Prostate gland (tissue), 2 donors: ENCODE data around the gene GBGT1. TPM values are rescaled to one million over a fixed set of nuclear protein-coding genes. Genes with fewer than 3 reads are reported as not detected.
A peak's percentile ranks its signal among the peaks of the same experiment; 100 is the strongest.

Source experiments
- DNase-seq: peaks from one replicate; pipeline ENCODE4 v3.0.0-alpha.2; 2019; ENCODE audit warnings: low spot score
- H3K27ac ChIP-seq, 2 donors: fragments of 200-600 bp; sonication (generic); 2 replicates each; pipeline ENCODE4 v1.5.1; 2017 to 2019
- H3K27me3 ChIP-seq: fragments of 200-600 bp; sonication (generic); replicated peaks from 2 replicates; pipeline ENCODE4 v1.5.1; 2019; ENCODE audit not compliant: insufficient read depth
- H3K36me3 ChIP-seq, 2 donors: fragments of 200-600 bp; sonication (generic); 1 replicate in 1 of 2; 2 replicates in 1 of 2; pipeline versions ENCODE4 v1.5.1 to v1.8.1; 2017 to 2019
- H3K4me1 ChIP-seq: fragments of 200-600 bp; sonication (generic); replicated peaks from 2 replicates; pipeline ENCODE4 v1.5.1; 2019
- H3K4me3 ChIP-seq, 2 donors: fragments of 200-600 bp; sonication (generic); 2 replicates each; pipeline ENCODE4 v1.5.1; 2017 to 2019
- H3K9me3 ChIP-seq: fragments of 200-600 bp; sonication (generic); 2 replicates; pipeline ENCODE4 v1.5.1; 2017
- POLR2A ChIP-seq: fragments of 450-650 bp; IDR thresholded peaks from one replicate; pipeline ENCODE4 v1.6.1; 2016; ENCODE audit warnings: antibody characterized with exemption, mild to moderate bottlenecking
- POLR2AphosphoS5 ChIP-seq: sonication (generic); formaldehyde crosslinking; IDR thresholded peaks from one replicate; pipeline ENCODE4 v1.6.1; 2017; ENCODE audit warnings: antibody characterized with exemption
- WGBS: methylation state at CpG from one replicate; pipeline ENCODE4 v1.1.5; 2018; 5-methylcytosine and 5-hydroxymethylcytosine counted together
- intact Hi-C: fragments of 100-400 bp; cut with DNase I; formaldehyde crosslinking; loops from one replicate; pipeline ENCODE4 v1.14.2; 2022
- total RNA-seq, 2 donors: library from RNA; depleted of rRNA; stranded (reverse); fragments of >200 nt; gene quantifications; one replicate each; pipeline ENCODE4 v1.1.0, GENCODE V29; 2016
- TF ChIP-seq, protein P1 (sequence below), 4 experiments: fragments of 200-600 bp in 2 of 4; fragments of 450-650 bp in 2 of 4; sonication (generic) in 2 of 4; IDR thresholded peaks; 1 replicate in 3 of 4; 2 replicates in 1 of 4; pipeline ENCODE4 v1.5.1; 2016 to 2019; ENCODE audit warnings: antibody characterized with exemption in 4 of 4, mild to moderate bottlenecking in 2 of 4, moderate library complexity in 2 of 4

Gene GBGT1
- total RNA-seq, 2 donors from 2014 or later, result 10.7 to 14.0 TPM

DNA sequence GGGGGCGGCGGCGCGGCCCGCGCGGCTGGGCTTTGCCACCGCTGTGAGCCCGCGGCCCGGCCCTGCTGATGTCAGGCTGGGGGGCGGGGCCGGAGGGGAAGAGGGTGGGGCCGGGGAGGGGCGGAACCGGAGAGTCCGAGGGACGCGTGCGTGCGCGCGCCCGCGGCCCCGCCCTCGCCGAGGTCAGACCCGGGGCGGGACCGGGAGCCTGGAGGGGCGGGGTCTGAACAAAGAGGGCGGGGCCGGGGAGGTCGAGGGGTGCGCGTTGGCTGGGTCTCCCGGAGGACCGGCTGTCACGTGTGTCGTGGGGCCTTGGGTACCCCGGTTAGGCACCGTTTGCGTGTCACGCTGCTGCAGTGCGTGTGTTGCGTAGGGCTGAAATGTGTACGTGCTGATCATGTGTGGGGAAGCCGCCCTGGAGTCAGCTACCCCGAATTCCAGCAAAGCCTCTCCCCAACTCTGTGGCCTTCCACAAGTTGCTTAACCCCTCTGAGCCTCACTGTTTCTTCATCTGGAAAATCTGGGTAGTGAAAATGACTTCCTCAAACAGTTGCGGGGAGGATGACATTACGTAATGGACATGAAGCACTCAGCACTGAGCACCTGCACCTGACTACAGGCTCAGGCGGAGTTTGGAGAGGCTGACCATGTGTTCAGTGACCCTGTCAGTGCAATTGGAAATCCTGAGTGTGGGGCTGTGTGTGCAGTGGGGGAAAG, 42.4 kb downstream of the GBGT1 start, which contains the start of gene RALGDS:
Gene RALGDS, minus strand, starts transcription at position 43 of the 717 bp plus-strand sequence. CDS start 86 bp downstream, outside the sequence.
- peak within 1 kb of the TSS; percentile 85 for H3K27ac ChIP-seq
- no peaks in the 10 kb centered on the region for H3K9me3 ChIP-seq
- H3K36me3 ChIP-seq, result no peaks in the 10 kb centered on the region
- TF ChIP-seq POLR2AphosphoS5 (peak; percentile 18), POLR2A (peak; percentile 4)
- TF ChIP-seq, protein P1, sequence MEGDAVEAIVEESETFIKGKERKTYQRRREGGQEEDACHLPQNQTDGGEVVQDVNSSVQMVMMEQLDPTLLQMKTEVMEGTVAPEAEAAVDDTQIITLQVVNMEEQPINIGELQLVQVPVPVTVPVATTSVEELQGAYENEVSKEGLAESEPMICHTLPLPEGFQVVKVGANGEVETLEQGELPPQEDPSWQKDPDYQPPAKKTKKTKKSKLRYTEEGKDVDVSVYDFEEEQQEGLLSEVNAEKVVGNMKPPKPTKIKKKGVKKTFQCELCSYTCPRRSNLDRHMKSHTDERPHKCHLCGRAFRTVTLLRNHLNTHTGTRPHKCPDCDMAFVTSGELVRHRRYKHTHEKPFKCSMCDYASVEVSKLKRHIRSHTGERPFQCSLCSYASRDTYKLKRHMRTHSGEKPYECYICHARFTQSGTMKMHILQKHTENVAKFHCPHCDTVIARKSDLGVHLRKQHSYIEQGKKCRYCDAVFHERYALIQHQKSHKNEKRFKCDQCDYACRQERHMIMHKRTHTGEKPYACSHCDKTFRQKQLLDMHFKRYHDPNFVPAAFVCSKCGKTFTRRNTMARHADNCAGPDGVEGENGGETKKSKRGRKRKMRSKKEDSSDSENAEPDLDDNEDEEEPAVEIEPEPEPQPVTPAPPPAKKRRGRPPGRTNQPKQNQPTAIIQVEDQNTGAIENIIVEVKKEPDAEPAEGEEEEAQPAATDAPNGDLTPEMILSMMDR (IDR thresholded peaks at IDR 0.05), result no peak
- peak; percentile 89 for DNase-seq
- 14% methylated on average over 29 of the region's 53 CpGs for WGBS
- no peaks in the 10 kb centered on the region for H3K27me3 ChIP-seq
- H3K4me1 ChIP-seq, result peaks cover 28% of the 10 kb centered on the region
- intact Hi-C loops, result loop anchor here (2.0 kb wide), 1 partner anchor 23 kb away; no protein-coding TSS in a partner anchor
- H3K4me3 ChIP-seq, result peak within 1 kb of the TSS; percentile 65 to 68

DNA sequence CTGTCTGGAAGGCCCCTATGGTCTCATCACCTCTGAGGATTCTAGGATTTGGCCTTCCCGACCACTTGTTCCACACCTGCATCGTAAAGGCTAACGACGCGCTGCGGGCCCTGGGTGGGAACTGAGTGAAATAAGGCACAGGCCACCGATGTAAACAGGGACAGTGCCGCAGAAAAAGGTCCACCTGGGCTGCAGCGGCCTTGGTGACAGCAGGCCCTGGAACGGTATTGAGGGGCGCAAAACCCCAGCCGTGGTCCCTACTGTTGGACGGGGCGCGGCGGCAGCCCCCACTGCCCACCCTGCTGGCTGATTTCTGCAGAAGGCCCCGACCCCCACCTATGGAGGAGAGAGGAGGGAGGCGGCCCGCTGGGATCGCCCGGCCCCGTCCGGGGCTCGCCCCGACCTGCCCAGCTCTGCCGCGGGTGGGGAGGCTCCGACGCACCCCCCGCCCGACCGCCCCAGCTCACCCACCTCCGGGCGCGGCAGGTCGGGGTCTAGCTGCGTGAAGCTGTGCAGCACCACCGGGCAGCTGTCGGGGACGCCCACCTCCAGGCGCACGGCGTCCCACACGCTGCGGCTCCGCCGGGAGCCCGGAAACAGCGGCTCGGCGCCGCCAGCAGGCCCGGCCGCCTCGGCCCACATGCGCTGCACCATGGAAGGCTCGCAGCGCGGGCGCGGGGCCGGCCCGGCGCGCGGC, 43.1 kb downstream of the GBGT1 start:
- Histone ChIP-seq H3K4me1 (peaks cover 28% of the 10 kb centered on the region), H3K9me3 (no peaks in the 10 kb centered on the region), H3K27me3 (no peaks in the 10 kb centered on the region), H3K27ac (peak overlapping the region; percentile 84 to 85), H3K4me3 (peak overlapping the region; percentile 65 to 68), H3K36me3 (no peaks in the 10 kb centered on the region)
- TF ChIP-seq, protein P1 (IDR thresholded peaks at IDR 0.05), result peak in 1 of 4 experiments; percentile 22
- TF ChIP-seq POLR2A, result peak; percentile 30
- TF ChIP-seq POLR2AphosphoS5, result no peak
- WGBS, result under 1% methylated on average over 31 of the region's 66 CpGs
- intact Hi-C loops, result loop anchor here (2.0 kb wide), 1 partner anchor 24 kb away; no protein-coding TSS in a partner anchor
- no peak for DNase-seq

DNA sequence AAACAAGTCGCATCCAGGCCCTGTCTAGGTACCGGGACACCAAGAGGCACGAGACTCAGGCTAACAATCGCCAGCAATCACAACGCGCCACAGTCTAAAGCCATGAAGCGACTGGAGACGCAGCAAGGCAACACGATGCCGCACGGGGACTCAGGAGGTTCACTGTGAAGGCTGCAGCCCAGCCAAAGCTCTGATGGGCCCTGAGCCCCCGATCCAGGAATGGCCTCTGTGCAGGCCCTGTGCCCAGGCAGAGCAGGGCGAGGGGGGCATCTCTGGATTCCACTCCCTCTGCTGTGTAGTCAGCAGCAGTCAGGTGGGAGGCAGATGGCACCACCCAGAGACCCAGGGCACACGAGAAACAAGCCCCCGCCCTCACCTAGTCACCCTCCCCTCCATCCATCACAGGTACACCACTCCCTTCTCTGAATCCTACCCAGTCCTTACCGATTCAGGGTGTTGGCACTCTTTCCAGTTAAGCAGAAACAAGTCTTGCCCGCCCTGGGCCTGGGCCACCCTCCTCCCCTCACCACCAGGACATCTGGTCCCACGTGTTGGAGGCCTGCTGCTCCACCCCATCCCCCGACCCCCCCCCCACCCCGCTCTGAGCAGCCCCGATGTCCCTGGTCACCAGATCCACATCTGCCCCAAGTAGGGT, 43.7 kb downstream of the GBGT1 start:
- Histone ChIP-seq H3K27ac (peak overlapping the region; percentile 84 to 85), H3K4me3 (peak overlapping the region; percentile 65 to 68), H3K9me3 (no peaks in the 10 kb centered on the region), H3K4me1 (peaks cover 32% of the 10 kb centered on the region), H3K27me3 (no peaks in the 10 kb centered on the region), H3K36me3 (no peaks in the 10 kb centered on the region)
- peak; percentile 70 for DNase-seq
- TF ChIP-seq POLR2A, result peak; percentile 49
- TF ChIP-seq POLR2AphosphoS5, result peak; percentile 24
- TF ChIP-seq, protein P1 (IDR thresholded peaks at IDR 0.05), result peak in 1 of 4 experiments; percentile 6
- intact Hi-C loops, result loop anchor here (2.0 kb wide), 1 partner anchor 25 kb away; no protein-coding TSS in a partner anchor
- 12% methylated on average over 20 of the region's 21 CpGs for WGBS

DNA sequence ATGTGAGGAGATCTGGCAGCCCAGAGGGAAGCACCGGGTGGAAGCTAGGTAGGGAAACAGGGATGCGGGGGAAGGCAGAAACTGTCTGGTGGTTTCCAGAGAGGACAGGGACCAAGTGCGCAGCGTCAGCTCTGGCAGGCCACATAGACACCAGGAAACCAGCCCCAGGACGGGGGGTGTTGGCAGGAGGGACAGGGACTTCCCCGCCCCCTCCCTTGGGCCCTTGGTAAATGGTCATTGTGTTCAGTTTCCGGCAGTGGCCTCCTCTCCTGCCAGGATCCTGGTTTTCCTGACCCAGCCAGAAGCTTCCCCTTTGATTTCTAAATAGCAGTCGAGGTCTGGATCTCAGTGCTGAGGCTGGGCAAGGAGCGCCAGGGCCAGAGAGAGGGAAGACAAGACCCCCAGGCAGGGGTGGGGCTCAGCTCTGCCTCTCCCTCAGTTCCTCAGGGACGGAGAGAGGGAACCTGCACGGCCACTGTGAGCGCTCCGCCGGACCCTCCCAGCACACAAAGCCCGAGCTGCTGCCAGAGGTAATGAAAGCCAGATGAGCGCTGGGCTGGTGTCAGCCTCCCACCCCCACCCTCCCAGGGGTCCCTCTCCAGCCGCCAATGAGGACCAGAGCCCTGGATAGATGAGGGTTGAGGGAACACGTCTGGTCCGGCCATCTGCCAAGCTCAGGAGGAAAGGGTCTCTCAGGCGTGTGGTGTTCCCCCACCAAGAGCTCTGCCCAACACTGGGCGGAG, 44.4 kb downstream of the GBGT1 start:
- Histone ChIP-seq H3K4me3 (peak overlapping the region; percentile 65 to 68), H3K9me3 (no peaks in the 10 kb centered on the region), H3K4me1 (peaks cover 39% of the 10 kb centered on the region), H3K27me3 (no peaks in the 10 kb centered on the region), H3K36me3 (no peaks in the 10 kb centered on the region), H3K27ac (peak overlapping the region; percentile 84 to 85)
- intact Hi-C loops, result no loop called here
- TF ChIP-seq POLR2A (peak; percentile 25), POLR2AphosphoS5 (peak; percentile 32)
- TF ChIP-seq, protein P1 (IDR thresholded peaks at IDR 0.05), result no peak
- DNase-seq, result peak; percentile 41
- WGBS, result 32% methylated on average over 17 of the region's 21 CpGs
